Left ventricle myocardium superior (tissue), 1 donor: ENCODE data around the gene GRM3. TPM values are rescaled to one million over a fixed set of nuclear protein-coding genes. Genes with fewer than 3 reads are reported as not detected.
A peak's percentile ranks its signal among the peaks of the same experiment; 100 is the strongest.

Source experiments
- ATAC-seq: fragments of 200-7000 bp; cut with Tn5 transposase; one replicate; pipeline ENCODE4 v1.9.1; 2020; ENCODE audit warnings: mild to moderate bottlenecking, moderate library complexity
- DNase-seq: peaks from one replicate; pipeline ENCODE4 v3.0.0-alpha.2; 2020
- intact Hi-C: fragments of 100-400 bp; cut with micrococcal nuclease; formaldehyde crosslinking; loops from one replicate; pipeline ENCODE4 v1.11.0; 2022
- total RNA-seq: library from RNA; stranded (reverse); fragmentation: NEBNext Ultra II Directional; extraction: Animal tissue kit (Norgen Biotek cat#: 25700); gene quantifications from one replicate; pipeline ENCODE4 v1.2.1, GENCODE V29; 2021
- donor health status: DM: no; HTN: yes; CAD: no; lungs with severe emphysema.

The GRM3 gene
- total RNA-seq, 1 donor from 2014 or later: not detected

DNA sequence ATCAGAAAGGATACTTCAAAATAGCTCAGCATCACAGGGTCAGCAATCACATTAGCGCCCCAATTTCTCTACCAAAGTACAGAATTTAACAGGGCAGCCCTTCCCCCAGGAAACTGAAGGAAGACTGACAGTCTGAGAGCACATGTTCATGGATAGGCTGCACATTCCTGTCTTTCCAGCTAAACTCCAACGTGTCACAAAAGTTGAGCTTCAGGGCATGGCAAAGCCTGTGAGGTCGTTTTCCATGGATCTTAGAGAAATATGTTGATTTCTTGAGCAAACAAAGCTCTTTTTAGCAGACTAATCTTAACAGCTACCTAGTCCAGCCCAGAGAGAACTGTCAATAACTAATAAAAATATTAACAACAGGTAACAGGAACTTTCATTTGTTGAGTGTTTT lies 207.9 kb downstream of the GRM3 start:
- intact Hi-C loops: no loop called here
- DNase-seq (no peak), ATAC-seq (no peak)

DNA sequence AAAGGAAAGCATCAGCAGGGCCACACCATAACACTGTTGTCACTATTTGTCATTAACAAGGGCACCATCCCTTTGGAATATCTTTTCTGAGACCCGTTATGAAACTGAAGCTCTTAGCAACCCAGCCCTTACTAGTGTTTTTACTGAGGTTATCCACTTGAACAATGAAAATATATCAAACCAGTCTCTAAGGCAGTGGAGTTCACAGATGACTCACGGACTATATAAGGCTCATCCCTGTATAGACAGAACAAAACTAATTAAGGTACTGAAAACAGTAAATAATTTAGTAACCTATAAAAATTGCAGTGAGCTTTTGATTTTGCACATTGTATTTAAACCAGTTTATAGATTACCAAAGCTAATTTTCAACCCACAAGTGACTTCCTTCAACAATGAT lies 219.7 kb downstream of the GRM3 start:
- intact Hi-C loops: no loop called here
- DNase-seq (no peak), ATAC-seq (no peak)

GRCh38 chr7:86867163-86867762 lies 223.6 kb downstream of the GRM3 start:
- DNase-seq (no peak), ATAC-seq (no peak)
- intact Hi-C loops: no loop called here

DNA sequence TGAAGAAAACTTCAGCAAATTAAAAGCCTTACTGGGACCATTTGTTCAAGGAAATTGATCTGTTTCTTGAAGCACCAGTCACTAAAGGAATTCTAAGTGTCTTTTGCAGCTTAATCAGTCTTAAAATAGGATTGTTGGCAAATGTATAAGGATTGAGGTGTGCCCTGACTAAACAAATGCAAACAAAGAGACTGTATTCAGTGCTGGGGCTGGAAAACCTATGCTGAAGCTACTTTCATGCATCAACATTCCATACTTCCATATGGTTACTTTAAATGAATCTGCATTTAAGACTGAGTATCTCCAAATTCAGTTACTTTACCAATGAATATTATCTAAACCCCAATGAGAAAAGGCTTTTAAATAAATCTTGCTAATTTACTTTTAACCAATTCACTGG lies 232.4 kb downstream of the GRM3 start:
- intact Hi-C loops: no loop called here
- ATAC-seq (no peak), DNase-seq (no peak)

- ATAC-seq (no peak), DNase-seq (no peak)
- intact Hi-C loops: no loop called here
Observed at GRCh38 chr7:86884152-86884551, 240.4 kb downstream of the GRM3 start.

DNA sequence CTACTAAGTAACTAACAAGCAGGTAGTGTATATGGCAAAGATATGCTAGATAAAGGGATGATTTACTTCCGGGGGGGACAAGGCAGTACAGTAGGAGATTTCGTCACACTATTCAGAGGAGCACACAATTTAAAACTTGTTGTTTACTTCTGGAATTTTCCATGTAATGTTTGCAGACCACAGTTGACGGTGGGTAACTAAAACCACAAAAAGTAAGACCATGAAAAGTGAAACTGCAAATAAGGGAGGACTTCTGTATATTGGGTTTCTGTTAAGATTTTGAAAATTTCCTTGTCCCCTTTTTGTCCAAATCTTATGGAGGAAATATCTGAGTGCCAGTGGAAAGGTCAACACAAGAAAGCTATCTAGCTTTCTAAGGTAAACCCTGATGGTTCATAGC lies 245.8 kb downstream of the GRM3 start:
- ATAC-seq (no peak), DNase-seq (no peak)
- intact Hi-C loops: no loop called here

DNA sequence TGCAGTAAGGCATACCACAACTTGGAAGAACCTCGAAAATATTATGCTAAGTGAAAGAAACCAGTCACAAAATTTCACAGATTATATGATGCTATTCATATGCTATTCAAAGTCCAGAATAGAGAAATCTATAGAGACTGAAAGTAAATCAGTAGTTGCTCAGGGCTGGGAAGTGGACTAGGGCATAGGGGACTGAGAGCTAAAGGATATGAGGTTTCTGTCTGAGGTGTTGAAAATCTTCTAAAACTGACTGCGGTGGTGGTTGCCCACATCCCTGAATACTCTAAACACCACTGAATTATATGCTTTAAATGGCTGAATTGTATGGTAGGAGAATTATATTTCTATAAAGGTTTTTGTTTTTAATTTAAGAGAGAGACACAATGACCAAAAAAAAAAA lies 254.5 kb downstream of the GRM3 start:
- ATAC-seq (no peak), DNase-seq (no peak)
- intact Hi-C loops: no loop called here

GRCh38 chr7:86900886-86901285 lies 257.2 kb downstream of the GRM3 start:
- ATAC-seq (no peak), DNase-seq (no peak)
- intact Hi-C loops: no loop called here

DNA sequence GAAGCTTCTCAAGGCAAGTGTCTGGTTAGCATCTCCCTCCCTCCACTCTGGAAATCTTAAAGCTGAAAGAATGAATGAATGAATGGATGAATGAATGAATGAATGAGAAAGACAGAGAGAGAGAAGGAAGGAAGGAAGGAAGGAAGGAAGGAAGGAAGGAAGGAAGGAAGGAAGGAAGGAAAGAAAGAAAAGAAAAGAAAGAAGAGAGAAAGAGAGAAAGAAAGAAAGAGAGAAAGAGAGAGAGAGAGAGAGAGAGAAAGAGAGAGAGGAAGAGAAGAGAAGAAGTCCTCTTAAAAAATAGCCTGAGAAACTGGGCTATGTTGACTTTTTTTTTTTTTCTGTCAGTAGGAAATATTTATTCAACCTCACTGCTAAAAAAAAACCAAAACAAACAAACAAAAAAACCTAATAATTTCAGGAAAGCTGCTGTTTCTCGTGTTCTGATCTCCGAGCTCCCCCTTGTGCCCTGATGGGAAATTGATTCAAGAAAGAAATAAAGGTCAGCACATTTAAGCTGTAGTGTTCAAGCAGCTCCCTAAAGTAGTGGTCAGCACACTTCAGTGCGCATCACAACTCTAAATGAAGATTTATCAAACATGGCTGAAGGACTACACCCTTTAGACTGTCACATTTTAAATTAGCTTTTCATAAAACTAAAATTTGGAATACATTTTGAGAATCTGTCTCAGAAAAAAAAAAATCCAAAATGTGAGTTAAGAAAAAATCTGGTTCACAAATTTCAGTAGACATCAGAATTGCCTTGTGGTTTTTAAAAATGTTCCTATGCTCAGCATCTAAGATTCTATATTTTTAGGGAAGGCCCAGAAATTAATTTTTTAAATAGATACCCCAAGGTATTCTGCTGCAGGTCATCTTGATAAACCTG lies 261.5 kb downstream of the GRM3 start:
- DNase-seq (no peak), ATAC-seq (no peak)
- intact Hi-C loops: no loop called here

DNA sequence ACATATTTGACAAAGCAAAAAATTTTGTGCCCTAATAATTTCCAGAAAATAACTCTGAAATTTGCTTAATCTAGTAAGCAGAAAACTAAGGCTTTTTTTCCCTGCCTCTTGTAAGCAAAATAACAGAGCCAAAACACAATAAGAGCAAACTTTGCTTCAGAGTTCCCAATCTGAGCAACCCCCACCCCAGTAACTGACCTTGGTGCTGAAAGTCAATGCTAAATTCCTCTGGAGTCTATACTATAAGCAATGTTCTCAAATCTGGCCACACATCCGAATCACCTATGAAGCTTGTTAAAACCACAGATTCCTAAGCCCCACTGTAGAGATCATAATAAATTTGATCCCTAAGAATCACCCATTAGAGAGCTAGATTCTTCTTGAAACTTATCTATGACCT lies 265.2 kb downstream of the GRM3 start:
- DNase-seq (no peak), ATAC-seq (no peak)
- intact Hi-C loops: no loop called here

DNA sequence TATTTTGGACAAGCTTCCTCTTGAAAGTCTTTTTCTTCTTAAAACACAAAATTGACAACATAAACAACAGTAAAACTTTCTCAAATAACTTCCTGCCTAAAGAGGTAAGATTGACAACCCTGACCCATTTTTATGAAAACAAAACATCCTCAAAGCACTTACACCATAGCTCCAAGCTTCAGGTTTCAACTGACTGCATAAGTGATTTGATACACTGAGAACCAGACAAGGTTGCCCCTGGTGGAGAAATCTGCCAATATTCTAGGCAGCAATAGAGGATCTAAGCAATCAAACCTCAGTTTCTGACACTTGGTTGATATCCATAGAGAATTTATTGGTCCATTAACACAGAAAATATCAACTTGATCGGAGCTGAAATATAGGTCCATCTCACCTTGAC lies 267.9 kb downstream of the GRM3 start:
- DNase-seq (no peak), ATAC-seq (no peak)
- intact Hi-C loops: no loop called here

DNA sequence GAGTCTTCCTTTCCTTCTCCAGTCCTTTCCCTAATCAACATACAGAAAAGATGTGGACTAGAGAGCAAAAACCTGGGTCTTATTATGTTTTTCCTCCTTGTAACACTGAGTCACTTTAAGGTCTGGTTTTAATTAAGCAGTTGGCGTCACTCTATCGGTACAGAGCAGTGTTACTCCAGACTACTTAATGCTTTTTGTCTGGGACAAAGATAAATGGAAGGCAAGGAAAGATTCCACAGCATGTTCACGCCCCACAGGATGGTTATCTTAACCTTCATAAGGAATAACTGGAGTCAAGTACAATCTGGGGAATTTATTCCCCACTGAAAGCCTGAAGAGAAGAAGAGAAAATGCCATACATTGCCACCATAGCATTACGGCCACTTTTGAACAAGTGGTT lies 270.0 kb downstream of the GRM3 start:
- no peak for DNase-seq
- intact Hi-C loops: no loop called here
- ATAC-seq: peak; percentile 83
